HG03520 (cell line): ENCODE measurements around the gene CD22.
"Not testable (repeated sequence)": the region's sequence is repeated elsewhere in the genome, so short reads cannot be mapped to it uniquely, and the experiment has no call there.

Experiments
- ATAC-seq: cut with Tn5 transposase; IDR thresholded peaks from one replicate; pipeline ENCODE4 v1.9.1; 2021; ENCODE audit warnings: mild to moderate bottlenecking, moderate library complexity; ENCODE audit not compliant: unreplicated experiment

Gene CD22

GRCh38 chr19:35357867-35358573 is 29.0 kb downstream of the CD22 start, which contains the start of gene FFAR3:
Gene FFAR3 (plus strand): TSS chr19:35358460. CDS start chr19:35358891, 431 bp downstream.
- ATAC-seq, result no peak

- ATAC-seq, result not testable (repeated sequence)
Observed at GRCh38 chr19:35358834-35359233, 29.8 kb downstream of the CD22 start.

GRCh38 chr19:35359395-35359794 is 30.4 kb downstream of the CD22 start:
- not testable (repeated sequence) for ATAC-seq

GRCh38 chr19:35360081-35360480 is 31.1 kb downstream of the CD22 start:
- ATAC-seq, result not testable (repeated sequence)

GRCh38 chr19:35360880-35361420 is 32.0 kb downstream of the CD22 start:
- no peak for ATAC-seq

- ATAC-seq, result no peak
Observed at GRCh38 chr19:35362261-35363000, 33.4 kb downstream of the CD22 start.

- ATAC-seq, result no peak
Observed at GRCh38 chr19:35363001-35363590, 34.1 kb downstream of the CD22 start.

- ATAC-seq, result no peak
Observed at GRCh38 chr19:35363711-35364425, 34.9 kb downstream of the CD22 start.

- no peak for ATAC-seq
Observed at GRCh38 chr19:35365303-35365702, 36.3 kb downstream of the CD22 start.

GRCh38 chr19:35368378-35368777 is 39.4 kb downstream of the CD22 start:
- no peak for ATAC-seq

- no peak for ATAC-seq
Observed at GRCh38 chr19:35369522-35369921, 40.5 kb downstream of the CD22 start.

- ATAC-seq, result no peak
Observed at GRCh38 chr19:35370722-35371121, 41.7 kb downstream of the CD22 start, which contains the start of gene GPR42. Gene GPR42 (plus strand): TSS chr19:35371068. CDS start chr19:35371360, 292 bp downstream.

GRCh38 chr19:35373492-35373891 is 44.5 kb downstream of the CD22 start:
- ATAC-seq, result no peak

GRCh38 chr19:35374031-35374430 is 45.0 kb downstream of the CD22 start:
- ATAC-seq, result not testable (repeated sequence)

GRCh38 chr19:35375505-35376307 is 46.7 kb downstream of the CD22 start:
- ATAC-seq, result no peak

GRCh38 chr19:35377656-35378055 is 48.7 kb downstream of the CD22 start:
- ATAC-seq, result no peak

GRCh38 chr19:35378356-35378755 is 49.4 kb downstream of the CD22 start:
- no peak for ATAC-seq

- ATAC-seq, result not testable (repeated sequence)
Observed at GRCh38 chr19:35379545-35379944, 50.6 kb downstream of the CD22 start.

GRCh38 chr19:35379992-35380391 is 51.0 kb downstream of the CD22 start:
- no peak for ATAC-seq
